ENCODE measurements around the gene ADH1C. TPM values are rescaled to one million over a fixed set of nuclear protein-coding genes. Genes with fewer than 3 reads are reported as not detected.
"Not testable (repeated sequence)": the region's sequence is repeated elsewhere in the genome, so short reads cannot be mapped to it uniquely, and the experiment has no call there.

ADH1C gene
- total RNA-seq: not detected in 2 replicates

GRCh38 chr4:99352602-99353537, at the start of gene ADH1C:
TSS of gene ADH1C (minus strand) at chr4:99352746. CDS start at chr4:99352675, 71 bp downstream.
- no peak for DNase-seq (ENCODE audit: low read depth in 2 of 2)

GRCh38 chr4:99400831-99401230, 48.3 kb upstream of the ADH1C start:
- no peak for DNase-seq (ENCODE audit: low read depth in 2 of 2)

- DNase-seq (ENCODE audit: low read depth in 2 of 2): no peak
Measured at GRCh38 chr4:99399017-99399416, 46.5 kb upstream of the ADH1C start.

GRCh38 chr4:99395595-99396364, 43.2 kb upstream of the ADH1C start:
- DNase-seq (ENCODE audit: low read depth in 2 of 2): no peak

- DNase-seq (ENCODE audit: low read depth in 2 of 2): no peak
Measured at GRCh38 chr4:99394896-99395295, 42.4 kb upstream of the ADH1C start.

GRCh38 chr4:99390055-99390454, 37.5 kb upstream of the ADH1C start:
- no peak for DNase-seq (ENCODE audit: low read depth in 2 of 2)

GRCh38 chr4:99389606-99390005, 37.1 kb upstream of the ADH1C start:
- no peak for DNase-seq (ENCODE audit: low read depth in 2 of 2)

GRCh38 chr4:99383833-99384392, 31.4 kb upstream of the ADH1C start:
- peak in 1 of 2 donors; percentile 70 for DNase-seq (ENCODE audit: low read depth in 2 of 2)

GRCh38 chr4:99383399-99383798, 30.9 kb upstream of the ADH1C start:
- DNase-seq (ENCODE audit: low read depth in 2 of 2): no peak

GRCh38 chr4:99382745-99383360, 30.3 kb upstream of the ADH1C start:
- peak in 1 of 2 donors; percentile 10 for DNase-seq (ENCODE audit: low read depth in 2 of 2)

GRCh38 chr4:99381588-99382175, 29.1 kb upstream of the ADH1C start:
- DNase-seq (ENCODE audit: low read depth in 2 of 2): no peak

- DNase-seq (ENCODE audit: low read depth in 2 of 2): no peak
Measured at GRCh38 chr4:99379571-99379970, 27.0 kb upstream of the ADH1C start.

GRCh38 chr4:99378876-99379275, 26.3 kb upstream of the ADH1C start:
- DNase-seq (ENCODE audit: low read depth in 2 of 2): no peak

- DNase-seq (ENCODE audit: low read depth in 2 of 2): peak in 1 of 2 donors; percentile 23
Measured at GRCh38 chr4:99377341-99377740, 24.8 kb upstream of the ADH1C start.

- DNase-seq (ENCODE audit: low read depth in 2 of 2): not testable (repeated sequence)
Measured at GRCh38 chr4:99372464-99372863, 19.9 kb upstream of the ADH1C start.

GRCh38 chr4:99367817-99368216, 15.3 kb upstream of the ADH1C start:
- not testable (repeated sequence) for DNase-seq (ENCODE audit: low read depth in 2 of 2)

- no peak for DNase-seq (ENCODE audit: low read depth in 2 of 2)
Measured at GRCh38 chr4:99366491-99366890, 13.9 kb upstream of the ADH1C start.

- DNase-seq (ENCODE audit: low read depth in 2 of 2): no peak
Measured at GRCh38 chr4:99362768-99363167, 10.2 kb upstream of the ADH1C start.

- no peak for DNase-seq (ENCODE audit: low read depth in 2 of 2)
Measured at GRCh38 chr4:99361899-99362275, 9.3 kb upstream of the ADH1C start.

GRCh38 chr4:99361268-99361898, 8.8 kb upstream of the ADH1C start:
- DNase-seq (ENCODE audit: low read depth in 2 of 2): no peak

All from lung microvascular endothelial cell (primary cell).